Measurements from ENCODE around the gene PACS2.

- TF ChIP-seq CTCF (IDR thresholded peaks at IDR 0.05; ENCODE audit: insufficient read depth, low read length): no peak
- no peak for TF ChIP-seq POLR2AphosphoS5 (IDR thresholded peaks at IDR 0.05; ENCODE audit: low read depth)
- no peak for TF ChIP-seq GABPA (IDR thresholded peaks at IDR 0.05; ENCODE audit: low read depth)
- TF ChIP-seq REST (IDR thresholded peaks at IDR 0.05; ENCODE audit: insufficient replicate concordance, low read depth): no peak
- TF ChIP-seq SPI1 (IDR thresholded peaks at IDR 0.05; ENCODE audit: borderline replicate concordance, low read depth): no peak
These were observed 80.9 kb downstream of the PACS2 start for GRCh38 chr14:105395538-105395854.

Data from HL-60 (cell line).